Adipose tissue (tissue), 3 donors: Measurements from ENCODE around the gene AFM. TPM values are rescaled to one million over a fixed set of nuclear protein-coding genes. Genes with fewer than 3 reads are reported as not detected.

Experiments
- H3K27ac ChIP-seq: one replicate; pipeline ENCODE4 v1.5.1; 2013; ENCODE audit warnings: low read depth, low read length
- WGBS, 3 donors: extraction: QIAGEN DNeasy Blood & Tissue Kit; methylation state at CpG; one replicate each; pipeline ENCODE4 v1.1.7; 2013; 5-methylcytosine and 5-hydroxymethylcytosine counted together
- polyA plus RNA-seq, 3 donors: library from polyadenylated mRNA; stranded (reverse); fragments of 200-250 nt; gene quantifications; one replicate each; pipeline ENCODE4 v1.2.3, GENCODE V29; 2013
- donor health status: healthy with polysubstance abuse.
- donor health status: Bipolar disorder and iron deficiency.
- donor health status: healthy.

The AFM gene
- polyA plus RNA-seq, 3 donors, result not detected

- 78 to 92% (median 91%) methylated on average over 4 of the region's 4 CpGs for WGBS, 3 donors
- H3K27ac ChIP-seq, result no peak overlapping the region
Measured at GRCh38 chr4:73447671-73448070, 33.9 kb upstream of the AFM start.

DNA sequence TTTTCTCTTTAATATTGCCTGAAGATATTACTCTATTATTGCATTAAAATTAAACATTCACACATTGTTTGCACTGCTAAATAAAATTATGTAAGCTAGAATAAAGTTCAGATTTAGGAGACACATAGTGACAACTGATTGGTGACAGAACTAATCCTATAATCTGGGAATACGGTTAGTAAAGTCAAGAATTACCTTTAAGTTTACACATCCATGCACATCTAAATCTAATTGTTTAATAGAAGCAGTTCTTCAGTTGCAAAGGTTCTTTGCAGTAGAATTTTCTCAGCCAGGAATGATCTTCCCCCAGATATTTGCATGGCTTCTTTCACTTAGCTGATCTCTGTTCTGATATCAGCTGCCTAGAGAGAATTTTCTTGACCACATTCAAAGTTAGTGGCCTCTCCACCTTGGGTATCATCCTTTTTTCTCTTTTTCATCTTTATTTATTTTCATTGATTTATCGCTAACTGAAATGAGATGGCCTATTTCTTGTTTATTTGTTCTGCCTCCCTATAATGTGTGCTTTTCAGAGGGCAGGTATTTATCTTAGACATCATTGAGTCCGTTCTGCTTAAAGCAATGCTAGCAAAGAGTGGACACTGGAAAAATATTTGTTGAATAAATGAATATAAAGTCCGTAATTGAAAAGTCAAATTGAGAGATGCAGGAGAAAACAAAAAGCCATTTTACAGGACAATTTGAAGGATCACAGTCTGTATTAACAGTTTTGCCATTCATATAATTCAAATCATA lies 32.9 kb upstream of the AFM start:
- 88 to 94% (median 94%) methylated on average over 4 of the region's 4 CpGs for WGBS, 3 donors

DNA sequence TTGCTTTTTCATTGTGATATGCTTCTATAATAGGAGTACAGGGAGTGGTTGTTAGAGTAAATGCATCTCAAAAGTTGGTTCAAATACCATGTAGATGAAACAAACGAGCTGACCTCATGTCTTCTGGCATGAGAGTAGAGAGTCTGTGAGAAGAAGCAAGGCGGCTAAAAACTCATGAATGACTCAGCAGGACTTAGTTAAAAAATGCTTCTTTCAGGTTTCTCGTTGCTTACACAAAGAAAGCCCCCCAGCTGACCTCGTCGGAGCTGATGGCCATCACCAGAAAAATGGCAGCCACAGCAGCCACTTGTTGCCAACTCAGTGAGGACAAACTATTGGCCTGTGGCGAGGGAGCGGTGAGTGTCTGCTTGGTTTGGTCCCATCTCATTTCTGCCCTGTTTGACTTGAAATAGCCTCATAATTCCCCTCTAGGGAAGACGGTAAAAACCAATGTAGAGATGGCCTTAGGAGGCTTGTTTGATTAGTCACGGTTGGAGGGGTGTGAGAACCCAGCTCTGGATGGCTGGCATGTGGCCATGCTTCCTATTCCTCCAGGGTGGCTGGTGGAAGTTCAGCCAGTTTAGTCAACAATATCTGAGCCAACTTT lies 31.0 kb upstream of the AFM start:
- 53 to 63% (median 58%) methylated on average over 9 of the region's 9 CpGs for WGBS, 3 donors
- H3K27ac ChIP-seq, result no peak overlapping the region

More for the DNA sequence above, 32.9 kb upstream of the AFM start:
- H3K27ac ChIP-seq, result no peak overlapping the region

DNA sequence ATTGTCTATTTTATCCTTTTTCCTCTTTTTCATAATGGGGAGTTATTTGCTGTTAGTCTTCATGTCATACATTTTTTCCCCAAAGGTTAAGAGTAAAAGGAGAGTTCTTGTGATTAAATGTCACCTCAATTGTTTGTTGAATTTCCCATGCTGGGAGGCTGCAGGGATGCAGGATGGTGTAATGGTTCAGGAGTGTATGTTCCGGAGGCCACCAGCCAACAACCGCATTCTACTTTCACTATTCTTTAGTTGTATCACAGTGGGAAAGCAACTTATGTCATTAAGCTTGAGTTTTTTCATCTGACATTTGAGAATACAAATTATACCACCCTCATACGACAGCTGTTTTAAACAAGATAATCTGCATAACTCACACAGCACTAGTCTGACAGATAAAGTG lies 30.1 kb upstream of the AFM start:
- H3K27ac ChIP-seq, result no peak overlapping the region

GRCh38 chr4:73451981-73452747 lies 29.4 kb upstream of the AFM start:
- WGBS, 3 donors, result 92 to 98% (median 94%) methylated on average over 4 of the region's 4 CpGs
- no peak overlapping the region for H3K27ac ChIP-seq

More for the DNA sequence above, 30.1 kb upstream of the AFM start:
- 37 to 70% (median 68%) methylated on average over 3 of the region's 3 CpGs for WGBS, 3 donors

GRCh38 chr4:73452953-73453700 lies 28.4 kb upstream of the AFM start:
- 40 to 83% (median 69%) methylated on average over 2 of the region's 2 CpGs for WGBS, 3 donors
- H3K27ac ChIP-seq, result no peak overlapping the region

GRCh38 chr4:73453701-73454005 lies 27.9 kb upstream of the AFM start:
- H3K27ac ChIP-seq, result no peak overlapping the region

DNA sequence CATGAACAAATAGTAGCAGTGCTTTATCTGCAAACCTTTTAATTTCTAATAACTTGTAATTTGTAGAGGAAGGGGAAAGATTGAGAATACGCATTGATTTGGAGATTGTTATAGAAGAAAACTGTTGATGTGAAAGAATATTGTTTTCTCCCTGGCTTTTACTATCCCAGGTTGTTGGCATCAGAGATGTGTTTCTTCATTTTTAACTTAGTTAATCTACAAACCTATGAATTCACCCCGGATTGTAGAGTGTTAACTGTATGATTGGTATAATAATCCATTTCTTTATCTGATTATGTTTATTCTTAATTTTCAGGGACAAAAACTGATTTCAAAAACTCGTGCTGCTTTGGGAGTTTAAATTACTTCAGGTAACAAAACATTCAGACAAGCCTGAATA lies 26.6 kb upstream of the AFM start:
- no peak overlapping the region for H3K27ac ChIP-seq
- 54 to 90% (median 89%) methylated on average over 3 of the region's 3 CpGs for WGBS, 3 donors

GRCh38 chr4:73456177-73457022 lies 25.1 kb upstream of the AFM start:
- 71 to 87% (median 87%) methylated on average over 5 of the region's 5 CpGs for WGBS, 3 donors
- no peak overlapping the region for H3K27ac ChIP-seq

DNA sequence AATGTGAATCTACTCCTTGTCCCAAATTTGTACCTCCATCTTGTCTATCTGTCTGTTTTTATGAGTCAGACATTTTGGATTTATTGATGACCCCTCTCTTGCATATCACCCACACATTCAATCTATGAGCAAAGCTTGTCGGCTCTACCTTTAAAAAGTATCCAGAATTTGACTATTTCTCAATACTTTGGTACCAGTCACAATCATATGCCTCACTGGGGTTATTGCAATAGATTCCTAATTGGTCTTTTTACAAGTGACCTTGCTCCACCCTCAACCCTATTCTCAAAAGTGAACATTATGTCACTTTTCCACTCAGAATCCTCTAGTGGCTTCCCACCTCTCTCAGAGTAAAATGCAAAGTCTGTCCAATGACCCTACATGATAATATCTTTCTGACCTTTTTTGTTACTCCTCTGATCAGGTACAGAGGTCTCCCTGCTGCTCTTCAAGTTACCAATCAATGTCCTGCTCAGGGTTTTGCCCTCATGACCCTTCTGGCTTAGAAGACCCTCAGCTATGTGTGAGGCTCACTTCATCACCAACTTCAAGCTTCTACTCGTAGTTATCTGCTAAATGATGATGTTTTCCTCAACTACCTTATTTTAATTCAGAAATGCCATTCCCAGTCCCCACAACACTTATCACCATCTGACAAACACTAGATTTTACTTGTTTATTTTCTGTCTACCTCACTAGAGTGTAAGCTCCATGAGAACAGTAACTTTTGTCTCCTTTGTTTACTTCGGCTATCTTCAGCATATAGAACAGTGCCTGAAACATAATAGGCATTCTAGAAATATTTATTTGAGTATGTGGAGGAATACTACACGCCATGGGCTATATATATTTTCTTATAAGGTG lies 23.1 kb upstream of the AFM start:
- H3K27ac ChIP-seq, result no peak overlapping the region
- WGBS, 3 donors, result 85 to 87% (median 86%) methylated on average over 4 of the region's 4 CpGs

- 69 to 76% (median 71%) methylated on average over 3 of the region's 3 CpGs for WGBS, 3 donors
- no peak overlapping the region for H3K27ac ChIP-seq
Measured at GRCh38 chr4:73459048-73459421, 22.5 kb upstream of the AFM start.

GRCh38 chr4:73460913-73461522 lies 20.5 kb upstream of the AFM start:
- 63 to 79% (median 76%) methylated on average over 3 to 4 of the region's 4 CpGs for WGBS, 3 donors
- H3K27ac ChIP-seq, result no peak overlapping the region

- 76 to 97% (median 91%) methylated on average over 3 of the region's 3 CpGs for WGBS, 3 donors
- no peak overlapping the region for H3K27ac ChIP-seq
Measured at GRCh38 chr4:73468170-73468569, 13.4 kb upstream of the AFM start.

GRCh38 chr4:73470728-73471127 lies 10.8 kb upstream of the AFM start:
- 80 to 92% (median 91%) methylated on average over 1 of the region's 1 CpG for WGBS, 3 donors
- no peak overlapping the region for H3K27ac ChIP-seq

DNA sequence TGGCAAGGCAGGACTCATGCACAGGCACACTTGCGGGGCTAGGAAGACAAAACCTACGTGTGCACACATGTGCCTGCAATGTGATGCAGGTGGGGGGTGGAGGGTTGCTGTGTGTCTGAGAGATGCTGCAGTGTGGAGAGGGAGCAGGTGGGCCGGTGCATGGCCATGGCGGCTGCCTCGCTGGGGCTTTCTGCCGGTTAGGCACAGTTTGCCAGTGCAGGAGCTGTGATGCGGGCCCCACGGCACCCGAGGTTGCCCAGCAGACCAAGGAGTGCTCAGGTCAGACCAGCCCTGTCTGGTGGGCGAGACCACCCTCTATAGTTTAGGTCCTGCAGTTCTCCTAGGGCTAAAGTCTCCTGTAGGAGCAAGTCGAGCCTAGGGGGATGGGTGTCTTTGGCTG lies 4.4 kb upstream of the AFM start:
- no peak overlapping the region for H3K27ac ChIP-seq
- 75 to 84% (median 84%) methylated on average over 6 to 11 of the region's 11 CpGs for WGBS, 3 donors

DNA sequence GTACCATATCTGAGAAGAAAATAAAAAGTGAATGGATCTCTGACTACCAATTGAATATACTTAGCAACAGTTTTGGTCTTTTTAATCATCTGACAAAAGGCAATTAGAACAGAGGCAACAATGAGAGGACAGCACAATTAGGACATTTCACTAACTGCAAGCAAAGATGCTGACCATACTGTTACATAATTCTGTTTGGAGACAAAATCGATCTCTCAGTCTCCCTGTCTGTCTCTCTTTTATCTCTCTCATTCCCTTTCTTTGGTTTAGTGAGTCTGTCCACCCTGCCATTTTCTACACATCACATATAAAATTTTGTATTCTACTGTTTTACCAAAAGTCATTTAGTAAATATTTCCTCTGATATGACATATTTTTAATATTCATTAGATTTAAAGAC lies 2.2 kb upstream of the AFM start:
- WGBS, 3 donors, result 59 to 92% (median 85%) methylated on average over 1 of the region's 1 CpG
- H3K27ac ChIP-seq, result no peak overlapping the region

DNA sequence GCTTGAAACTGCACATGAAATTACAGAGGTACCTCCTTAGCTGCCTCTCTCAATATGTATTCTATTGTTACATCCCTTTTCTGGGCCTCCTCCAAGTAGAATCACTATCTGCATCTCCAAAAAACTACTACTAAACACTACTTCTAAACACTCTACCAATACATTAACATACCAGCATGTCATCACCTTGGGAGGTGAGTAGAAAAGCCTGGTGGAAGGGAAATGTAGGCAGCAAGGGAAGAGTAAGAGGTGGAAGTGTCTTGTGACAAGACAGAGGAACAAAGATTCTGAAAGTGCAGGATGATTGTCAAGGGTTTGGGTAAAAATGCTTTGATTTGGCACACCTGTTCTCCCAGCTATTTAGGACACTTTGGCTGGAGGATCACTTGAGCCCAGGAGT lies 3.5 kb downstream of the AFM start:
- no peak overlapping the region for H3K27ac ChIP-seq
